CD8-positive, alpha-beta memory T cell (primary cell): ENCODE results near the gene NPAS3. TPM values are rescaled to one million over a fixed set of nuclear protein-coding genes. Genes with fewer than 3 reads are reported as not detected.
A peak's percentile ranks its signal among the peaks of the same experiment; 100 is the strongest.

Experiments used
- CTCF ChIA-PET: fragments of 350-600 bp; sonication (Branson Sonifier 250); formaldehyde crosslinking; loops from one replicate; lab custom pipeline; 2021; ENCODE audit warnings: antibody characterized with exemption; lab: Charles Lee
- POLR2A ChIA-PET: fragments of 350-600 bp; sonication (Branson Sonifier 250); formaldehyde crosslinking; loops from one replicate; lab custom pipeline; 2021; ENCODE audit warnings: antibody characterized with exemption; lab: Charles Lee
- DNase-seq, 5 donors: peaks; one replicate each; pipeline versions ENCODE4 v3.0.0 to v3.0.0-alpha.2; 2020 to 2022; ENCODE audit warnings: mixed read lengths in 1 of 5
- H3K27ac ChIP-seq: one replicate; pipeline ENCODE4 v1.7.0; 2013; ENCODE audit warnings: low read depth, mild to moderate bottlenecking, low read length, moderate library complexity
- H3K27me3 ChIP-seq: 2 replicates; pipeline ENCODE4 v1.7.0; 2013; ENCODE audit warnings: low read length, mild to moderate bottlenecking; ENCODE audit not compliant: insufficient read depth, poor library complexity, severe bottlenecking
- H3K36me3 ChIP-seq: 2 replicates; pipeline ENCODE4 v1.7.0; 2013; ENCODE audit warnings: mild to moderate bottlenecking, low read length, moderate library complexity; ENCODE audit not compliant: insufficient read depth
- H3K4me1 ChIP-seq: 2 replicates; pipeline ENCODE4 v1.7.0; 2013; ENCODE audit warnings: mild to moderate bottlenecking, low read length, moderate library complexity; ENCODE audit not compliant: insufficient read depth
- H3K4me3 ChIP-seq: 2 replicates; pipeline ENCODE4 v1.7.0; 2013; ENCODE audit warnings: mild to moderate bottlenecking, low read length
- H3K9me3 ChIP-seq: 2 replicates; pipeline ENCODE4 v1.7.0; 2013; ENCODE audit warnings: mild to moderate bottlenecking, low read length
- H3K27ac Mint-ChIP-seq, 8 donors: one replicate each; pipeline ENCODE4 v1.8.0; 2020 to 2021; ENCODE audit warnings: mixed read lengths in 8 of 8, mild to moderate bottlenecking in 6 of 8, inconsistent platforms in 3 of 8, moderate library complexity in 3 of 8
- H3K27me3 Mint-ChIP-seq, 2 donors: one replicate each; pipeline ENCODE4 v1.8.0; 2020 to 2021; ENCODE audit warnings: mixed read lengths in 2 of 2, mild to moderate bottlenecking in 1 of 2, moderate library complexity in 1 of 2
- H3K36me3 Mint-ChIP-seq, 3 donors: one replicate each; pipeline ENCODE4 v1.8.0; 2020 to 2021; ENCODE audit warnings: mixed read lengths in 3 of 3, inconsistent platforms in 1 of 3, mild to moderate bottlenecking in 1 of 3
- H3K4me1 Mint-ChIP-seq, 3 donors: one replicate each; pipeline ENCODE4 v1.8.0; 2020 to 2021; ENCODE audit warnings: mixed read lengths in 3 of 3, inconsistent platforms in 1 of 3, mild to moderate bottlenecking in 1 of 3
- H3K4me3 Mint-ChIP-seq, 7 donors: one replicate each; pipeline ENCODE4 v1.8.0; 2020 to 2021; ENCODE audit warnings: mixed read lengths in 7 of 7, mild to moderate bottlenecking in 6 of 7, moderate library complexity in 4 of 7, inconsistent platforms in 2 of 7
- H3K9me3 Mint-ChIP-seq, 5 donors: one replicate each; pipeline ENCODE4 v1.8.0; 2020 to 2022; ENCODE audit warnings: mixed read lengths in 5 of 5, mild to moderate bottlenecking in 3 of 5, moderate library complexity in 2 of 5, inconsistent platforms in 1 of 5
- polyA plus RNA-seq: library from polyadenylated mRNA; unstranded; fragments of 300-500 nt; fragmentation: Illumina TruSeq; gene quantifications from one replicate; pipeline ENCODE4 v1.2.3, GENCODE V29; 2021
- total RNA-seq, 2 experiments: library from RNA; stranded (reverse); gene quantifications; one replicate each; pipeline ENCODE4 v1.2.3, GENCODE V29; 2021

NPAS3 gene
- total and polyA plus RNA-seq, 3 experiments from 2014 or later, result not detected

DNA sequence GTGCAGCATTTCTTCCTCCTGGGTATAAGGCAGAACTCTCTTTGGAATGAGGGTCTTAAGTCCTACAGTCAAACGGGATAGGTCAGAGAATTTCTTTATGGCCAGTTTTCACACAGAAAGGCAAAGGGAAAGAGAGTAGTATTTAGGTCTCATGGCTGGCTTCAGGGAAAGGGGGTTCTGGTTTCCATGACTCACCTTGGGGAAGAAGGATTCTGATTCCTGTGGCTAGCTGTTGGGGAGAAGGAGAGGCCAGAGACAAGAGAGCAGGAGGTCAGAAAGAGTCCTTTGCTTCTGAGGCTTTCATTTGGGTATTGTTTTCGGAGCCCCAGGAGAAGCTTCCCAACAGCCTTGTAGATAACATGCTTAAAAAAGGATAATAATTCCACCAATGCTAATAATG lies 332.5 kb downstream of the NPAS3 start:
- H3K27me3 Mint-ChIP-seq, result peaks cover 0 to 2% of the 10 kb centered on the region in 2 donors

DNA sequence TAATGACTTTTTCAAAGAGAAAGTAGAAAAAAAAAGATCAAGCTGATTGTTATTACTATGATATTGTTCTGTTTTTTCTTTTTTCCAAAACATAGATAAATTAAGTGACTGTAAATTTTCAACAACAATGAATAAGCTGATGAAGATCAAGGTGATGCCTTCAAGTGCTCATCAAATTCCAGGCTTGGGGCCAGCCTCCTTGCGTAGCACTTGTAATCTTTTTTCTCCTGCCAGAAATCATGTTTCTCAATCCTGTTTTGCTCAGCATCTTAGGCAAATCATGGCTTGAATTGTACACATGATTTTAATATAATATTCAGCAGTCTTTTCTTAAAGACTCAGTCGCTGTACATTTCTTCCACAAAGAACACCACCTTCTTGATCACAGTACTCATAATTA lies 333.2 kb downstream of the NPAS3 start:
- Histone ChIP-seq H3K27me3 (no peaks in the 10 kb centered on the region), H3K36me3 (no peaks in the 10 kb centered on the region), H3K4me3 (no peak overlapping the region), H3K9me3 (no peaks in the 10 kb centered on the region), H3K27ac (no peak overlapping the region), H3K4me1 (no peaks in the 10 kb centered on the region)
- no peaks in the 10 kb centered on the region for H3K36me3 Mint-ChIP-seq
- no peak overlapping the region for H3K4me3 Mint-ChIP-seq
- ChIA-PET POLR2A (no interaction called here), CTCF (no interaction called here)
- no peak for DNase-seq
- H3K27ac Mint-ChIP-seq, result no peak overlapping the region
- H3K9me3 Mint-ChIP-seq, result peaks cover 0 to 6% (median 3%) of the 10 kb centered on the region in 5 donors
- H3K27me3 Mint-ChIP-seq, result peaks cover 0 to 2% of the 10 kb centered on the region in 2 donors
- H3K4me1 Mint-ChIP-seq, result no peaks in the 10 kb centered on the region

More for the DNA sequence above, 332.5 kb downstream of the NPAS3 start:
- no peak overlapping the region for H3K4me3 ChIP-seq
- Mint-ChIP-seq H3K4me1 (no peaks in the 10 kb centered on the region), H3K9me3 (peaks cover 0 to 6% (median 3%) of the 10 kb centered on the region in 5 donors), H3K27ac (no peak overlapping the region), H3K36me3 (no peaks in the 10 kb centered on the region), H3K4me3 (no peak overlapping the region)
- ChIA-PET POLR2A (no interaction called here), CTCF (no interaction called here)
- H3K9me3 ChIP-seq, result no peaks in the 10 kb centered on the region
- H3K27ac ChIP-seq, result no peak overlapping the region
- no peaks in the 10 kb centered on the region for H3K27me3 ChIP-seq
- H3K36me3 ChIP-seq, result no peaks in the 10 kb centered on the region
- no peaks in the 10 kb centered on the region for H3K4me1 ChIP-seq
- DNase-seq, result no peak

DNA sequence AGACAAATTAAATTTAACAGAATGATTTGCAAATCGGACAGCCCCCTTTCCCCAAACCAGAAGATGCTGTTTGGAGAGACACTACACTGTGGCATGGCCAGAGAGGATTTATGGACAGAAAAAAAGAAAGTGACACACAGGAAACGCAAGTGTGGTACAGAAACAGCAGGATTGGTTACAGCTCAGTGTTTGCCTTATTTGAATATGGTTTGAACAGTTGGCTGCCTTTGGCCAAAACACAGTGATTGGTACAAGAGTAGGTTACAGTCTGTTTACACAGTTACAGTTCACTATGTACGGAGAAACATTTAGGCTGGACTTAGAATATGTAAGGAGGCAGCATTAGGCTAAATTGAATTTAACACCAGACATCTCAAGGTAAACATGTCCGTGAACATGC lies 335.3 kb downstream of the NPAS3 start:
- Mint-ChIP-seq H3K27me3 (peaks cover 0 to 2% of the 10 kb centered on the region in 2 donors), H3K27ac (peak overlapping the region in 1 of 8 donors; percentile 22), H3K4me1 (no peaks in the 10 kb centered on the region), H3K36me3 (no peaks in the 10 kb centered on the region), H3K9me3 (peaks cover 2 to 8% (median 6%) of the 10 kb centered on the region in 5 donors), H3K4me3 (no peak overlapping the region)
- POLR2A ChIA-PET, result no interaction called here
- Histone ChIP-seq H3K36me3 (no peaks in the 10 kb centered on the region), H3K9me3 (no peaks in the 10 kb centered on the region), H3K27ac (no peak overlapping the region), H3K4me3 (no peak overlapping the region), H3K4me1 (no peaks in the 10 kb centered on the region), H3K27me3 (no peaks in the 10 kb centered on the region)
- DNase-seq, result no peak
- CTCF ChIA-PET, result no interaction called here

DNA sequence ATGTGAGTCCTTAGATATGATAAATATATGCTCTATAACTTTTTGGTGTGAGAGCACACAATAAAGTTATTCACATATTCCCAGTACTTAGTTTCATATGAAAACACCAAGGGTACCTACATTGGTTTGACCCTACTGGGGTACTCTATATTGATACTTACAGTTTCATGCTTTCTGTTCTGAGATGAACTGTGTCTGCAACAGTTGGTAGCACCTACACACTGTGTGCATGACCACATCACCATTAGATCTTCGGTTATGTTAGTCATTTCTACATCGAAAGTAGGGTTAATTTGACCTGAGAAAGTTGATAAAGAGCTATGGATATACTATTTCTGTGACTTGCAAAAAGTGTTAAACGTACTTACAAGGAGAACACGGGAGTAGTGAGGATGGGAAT lies 337.2 kb downstream of the NPAS3 start:
- DNase-seq, result no peak
- no peak overlapping the region for H3K4me3 Mint-ChIP-seq
- H3K27ac Mint-ChIP-seq, result no peak overlapping the region
- no peaks in the 10 kb centered on the region for H3K36me3 ChIP-seq
- H3K36me3 Mint-ChIP-seq, result no peaks in the 10 kb centered on the region
- H3K27me3 ChIP-seq, result no peaks in the 10 kb centered on the region
- H3K9me3 ChIP-seq, result no peaks in the 10 kb centered on the region
- no peaks in the 10 kb centered on the region for H3K4me1 Mint-ChIP-seq
- ChIA-PET POLR2A (no interaction called here), CTCF (no interaction called here)
- H3K4me1 ChIP-seq, result no peaks in the 10 kb centered on the region
- no peak overlapping the region for H3K4me3 ChIP-seq
- no peak overlapping the region for H3K27ac ChIP-seq
- peaks cover 2 to 12% (median 6%) of the 10 kb centered on the region in 5 donors for H3K9me3 Mint-ChIP-seq
- peaks cover 0 to 2% of the 10 kb centered on the region in 2 donors for H3K27me3 Mint-ChIP-seq

DNA sequence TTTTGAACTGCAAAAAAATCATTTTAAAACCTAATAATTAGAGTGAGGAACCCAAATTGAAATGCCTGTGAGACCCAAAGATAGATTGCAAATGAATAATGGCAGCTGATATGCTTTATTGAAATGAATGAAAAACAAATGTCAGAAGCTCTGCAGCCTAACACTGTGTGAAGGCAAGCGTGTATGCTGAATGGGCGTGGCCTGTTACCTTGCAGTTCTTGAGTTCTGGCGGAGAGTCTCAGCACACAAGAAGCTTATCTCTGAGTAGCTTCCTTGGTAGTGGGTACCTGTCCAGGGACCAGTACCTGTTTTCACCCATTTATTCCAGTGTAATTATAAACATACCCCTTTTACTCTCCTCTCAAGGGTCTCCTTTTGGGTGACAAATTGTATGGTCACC lies 341.2 kb downstream of the NPAS3 start:
- no peak for DNase-seq
- Mint-ChIP-seq H3K9me3 (peaks cover 0 to 14% (median 5%) of the 10 kb centered on the region in 5 donors), H3K4me1 (no peaks in the 10 kb centered on the region), H3K4me3 (no peak overlapping the region), H3K27ac (no peak overlapping the region), H3K27me3 (no peaks in the 10 kb centered on the region), H3K36me3 (no peaks in the 10 kb centered on the region)
- H3K4me1 ChIP-seq, result no peaks in the 10 kb centered on the region
- no peak overlapping the region for H3K4me3 ChIP-seq
- H3K9me3 ChIP-seq, result no peaks in the 10 kb centered on the region
- no peaks in the 10 kb centered on the region for H3K27me3 ChIP-seq
- H3K27ac ChIP-seq, result no peak overlapping the region
- ChIA-PET CTCF (no interaction called here), POLR2A (no interaction called here)
- no peaks in the 10 kb centered on the region for H3K36me3 ChIP-seq

DNA sequence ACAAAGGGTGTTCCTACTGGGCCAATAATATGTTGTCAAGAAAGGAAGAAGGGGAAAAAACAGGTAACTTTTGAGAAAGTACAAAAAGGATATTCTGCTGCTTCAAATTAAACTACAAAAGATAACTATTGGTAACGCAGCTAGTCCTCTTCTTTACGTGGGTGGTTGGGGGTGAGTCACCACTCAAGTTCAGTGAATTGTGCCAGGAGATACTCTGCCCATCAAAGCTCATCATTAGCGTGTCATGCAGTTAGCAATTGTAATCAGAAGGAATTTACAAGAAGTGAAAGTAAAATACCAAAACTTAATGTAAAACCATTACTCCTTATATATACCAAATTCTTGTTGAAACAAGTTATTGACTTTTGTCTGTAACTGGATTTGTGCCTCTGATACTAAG lies 342.0 kb downstream of the NPAS3 start:
- Mint-ChIP-seq H3K36me3 (no peaks in the 10 kb centered on the region), H3K27ac (no peak overlapping the region), H3K9me3 (peaks cover 0 to 14% (median 5%) of the 10 kb centered on the region in 5 donors), H3K4me1 (no peaks in the 10 kb centered on the region), H3K4me3 (no peak overlapping the region), H3K27me3 (no peaks in the 10 kb centered on the region)
- no peak overlapping the region for H3K4me3 ChIP-seq
- no peaks in the 10 kb centered on the region for H3K36me3 ChIP-seq
- ChIA-PET POLR2A (no interaction called here), CTCF (no interaction called here)
- no peaks in the 10 kb centered on the region for H3K9me3 ChIP-seq
- H3K4me1 ChIP-seq, result no peaks in the 10 kb centered on the region
- no peaks in the 10 kb centered on the region for H3K27me3 ChIP-seq
- no peak overlapping the region for H3K27ac ChIP-seq
- DNase-seq, result no peak

DNA sequence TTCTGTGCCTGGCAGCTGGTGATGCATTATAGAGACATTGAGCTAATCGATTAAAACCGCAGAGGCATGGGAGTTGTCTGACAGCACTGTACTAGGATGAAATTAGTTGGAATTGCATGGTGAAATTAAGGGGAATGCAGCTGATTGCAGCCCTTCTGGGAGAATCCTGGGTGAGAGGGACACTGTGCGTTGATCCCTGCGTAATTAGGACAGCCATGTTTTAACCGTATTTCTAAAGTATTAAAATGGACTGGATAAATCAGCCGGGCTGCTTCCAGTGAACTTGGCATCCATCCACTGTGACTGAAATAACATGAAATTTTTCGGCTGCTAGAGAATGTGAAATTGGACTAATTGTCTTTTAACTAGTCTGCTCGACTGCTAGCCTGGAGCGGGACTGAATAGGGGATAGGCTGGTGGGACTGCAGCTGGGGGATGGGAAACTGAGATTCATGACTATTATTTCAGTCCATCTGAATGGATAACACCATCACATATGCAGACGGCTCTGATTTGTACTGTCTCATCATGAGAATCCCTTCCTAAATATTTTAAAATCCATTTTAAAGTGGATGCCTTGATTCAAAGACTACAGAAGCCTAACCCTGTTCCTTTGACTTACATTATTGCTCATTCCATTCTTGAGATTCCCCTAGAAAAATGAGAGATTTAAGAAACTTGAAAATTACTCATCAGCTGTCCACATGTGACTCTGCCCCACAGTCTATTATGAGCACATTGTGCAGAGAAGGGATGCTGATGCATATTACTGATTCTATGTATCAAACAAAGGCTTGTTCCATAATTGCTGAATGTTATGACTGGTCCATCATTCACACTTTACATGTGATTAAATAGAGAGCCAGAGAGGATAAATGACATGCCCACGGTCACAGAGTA lies 343.9 kb downstream of the NPAS3 start:
- ChIA-PET CTCF (no interaction called here), POLR2A (no interaction called here)
- Histone ChIP-seq H3K4me3 (no peak overlapping the region), H3K9me3 (no peaks in the 10 kb centered on the region), H3K27me3 (no peaks in the 10 kb centered on the region), H3K4me1 (no peaks in the 10 kb centered on the region), H3K27ac (no peak overlapping the region), H3K36me3 (no peaks in the 10 kb centered on the region)
- Mint-ChIP-seq H3K27ac (no peak overlapping the region), H3K4me1 (no peaks in the 10 kb centered on the region), H3K4me3 (no peak overlapping the region), H3K27me3 (no peaks in the 10 kb centered on the region), H3K9me3 (peaks cover 0 to 18% (median 2%) of the 10 kb centered on the region in 5 donors), H3K36me3 (no peaks in the 10 kb centered on the region)
- no peak for DNase-seq

DNA sequence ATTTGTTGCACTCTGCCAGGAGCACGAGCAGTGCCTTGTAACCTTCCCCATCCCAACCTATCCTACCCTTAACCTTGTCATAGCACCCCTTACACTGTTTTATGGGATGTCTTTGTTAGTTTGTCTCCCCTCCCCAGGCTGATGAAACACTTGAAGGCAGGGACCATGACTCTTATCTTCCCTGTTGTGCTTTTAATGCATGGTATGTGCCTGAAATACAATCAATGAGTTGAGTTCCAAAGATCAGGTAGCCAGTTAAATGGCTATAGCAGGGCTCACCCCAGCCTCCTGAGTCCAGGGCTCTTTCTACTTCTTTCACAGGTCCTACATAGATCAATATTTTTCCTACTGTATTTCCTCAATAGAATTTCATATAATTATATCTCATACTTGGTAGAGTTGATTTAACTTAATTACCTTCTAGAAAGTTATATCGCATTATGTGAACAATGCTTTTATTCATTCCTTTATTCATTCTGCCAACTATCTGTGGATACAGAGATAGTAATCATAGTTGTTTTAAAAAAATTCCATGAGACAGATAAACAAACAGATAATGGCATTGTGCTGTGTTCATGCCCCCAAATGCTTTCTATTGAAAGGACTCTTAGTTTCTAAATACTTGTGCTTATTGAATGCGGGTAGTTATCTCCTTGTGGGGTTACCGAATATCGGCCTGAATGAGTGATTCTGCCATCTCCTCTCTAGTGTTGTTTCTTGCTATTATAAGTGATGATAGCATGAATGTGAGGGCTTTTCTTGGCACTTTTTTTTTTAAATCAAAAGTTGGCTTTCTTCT lies 347.4 kb downstream of the NPAS3 start:
- Mint-ChIP-seq H3K27me3 (no peaks in the 10 kb centered on the region), H3K4me3 (no peak overlapping the region), H3K36me3 (no peaks in the 10 kb centered on the region), H3K4me1 (no peaks in the 10 kb centered on the region), H3K27ac (no peak overlapping the region), H3K9me3 (peaks cover 0 to 20% (median 2%) of the 10 kb centered on the region in 5 donors)
- Histone ChIP-seq H3K27ac (no peak overlapping the region), H3K36me3 (no peaks in the 10 kb centered on the region), H3K27me3 (no peaks in the 10 kb centered on the region), H3K9me3 (no peaks in the 10 kb centered on the region), H3K4me3 (no peak overlapping the region), H3K4me1 (no peaks in the 10 kb centered on the region)
- ChIA-PET CTCF (no interaction called here), POLR2A (no interaction called here)
- DNase-seq, result no peak
